ENCODE data around the gene IFI35. TPM values are rescaled to one million over a fixed set of nuclear protein-coding genes. Genes with fewer than 3 reads are reported as not detected.

The IFI35 gene
- total and polyA plus RNA-seq, 9 of the 15 experiments (the other 6 are each of a cell fraction or from before 2014, with no cell fraction given): 4.4 to 13.1 (median 10.2) TPM

DNA sequence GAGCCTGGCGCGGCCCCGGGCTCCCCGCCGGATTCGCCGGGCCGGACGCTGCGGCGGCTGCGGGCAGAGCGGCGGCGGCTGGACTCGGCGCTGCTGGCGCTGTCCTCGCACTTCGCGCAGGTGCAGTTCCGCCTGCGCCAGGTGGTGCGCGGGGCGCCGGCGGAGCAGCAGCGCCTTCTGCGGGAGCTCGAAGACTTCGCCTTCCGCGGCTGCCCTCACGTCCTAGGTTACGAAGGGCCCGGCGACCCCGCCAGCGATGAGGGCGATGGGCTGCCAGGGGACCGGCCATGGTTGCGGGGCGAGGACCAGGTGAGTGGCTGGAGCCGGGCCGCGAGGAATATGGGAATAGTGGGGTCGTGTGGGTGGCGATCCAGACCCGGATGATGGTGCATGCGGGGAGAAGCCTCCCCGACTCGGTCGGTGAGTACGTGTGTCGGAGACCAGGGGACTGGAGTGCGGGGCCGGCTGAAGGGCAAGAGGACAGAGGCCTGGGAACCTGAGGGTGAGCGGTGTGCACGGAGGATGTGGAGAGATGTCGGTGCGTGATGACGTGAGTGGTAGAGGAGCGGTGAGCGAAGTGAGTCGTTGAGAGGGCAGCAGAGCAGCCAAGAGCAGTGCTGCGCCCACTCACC lies 25.7 kb upstream of the IFI35 start (continued):
- TF ChIP-seq, protein P1, sequence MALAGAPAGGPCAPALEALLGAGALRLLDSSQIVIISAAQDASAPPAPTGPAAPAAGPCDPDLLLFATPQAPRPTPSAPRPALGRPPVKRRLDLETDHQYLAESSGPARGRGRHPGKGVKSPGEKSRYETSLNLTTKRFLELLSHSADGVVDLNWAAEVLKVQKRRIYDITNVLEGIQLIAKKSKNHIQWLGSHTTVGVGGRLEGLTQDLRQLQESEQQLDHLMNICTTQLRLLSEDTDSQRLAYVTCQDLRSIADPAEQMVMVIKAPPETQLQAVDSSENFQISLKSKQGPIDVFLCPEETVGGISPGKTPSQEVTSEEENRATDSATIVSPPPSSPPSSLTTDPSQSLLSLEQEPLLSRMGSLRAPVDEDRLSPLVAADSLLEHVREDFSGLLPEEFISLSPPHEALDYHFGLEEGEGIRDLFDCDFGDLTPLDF (CRISPR knock-in tag; IDR thresholded peaks at IDR 0.05): 0 out of 2 replicates have a peak, but pooled peaks have one; percentile 41
- TF ChIP-seq TARDBP (IDR thresholded peaks at IDR 0.05): no peak
- TF ChIP-seq CBX1 (IDR thresholded peaks at IDR 0.05; ENCODE audit: low read depth): 0 out of 2 replicates have a peak, but pooled peaks have one; percentile 7
- peak; percentile 98 for TF ChIP-seq L3MBTL2 (IDR thresholded peaks at IDR 0.05)
- TF ChIP-seq XRCC3 (IDR thresholded peaks at IDR 0.05): no peak
- TF ChIP-seq, protein P2, sequence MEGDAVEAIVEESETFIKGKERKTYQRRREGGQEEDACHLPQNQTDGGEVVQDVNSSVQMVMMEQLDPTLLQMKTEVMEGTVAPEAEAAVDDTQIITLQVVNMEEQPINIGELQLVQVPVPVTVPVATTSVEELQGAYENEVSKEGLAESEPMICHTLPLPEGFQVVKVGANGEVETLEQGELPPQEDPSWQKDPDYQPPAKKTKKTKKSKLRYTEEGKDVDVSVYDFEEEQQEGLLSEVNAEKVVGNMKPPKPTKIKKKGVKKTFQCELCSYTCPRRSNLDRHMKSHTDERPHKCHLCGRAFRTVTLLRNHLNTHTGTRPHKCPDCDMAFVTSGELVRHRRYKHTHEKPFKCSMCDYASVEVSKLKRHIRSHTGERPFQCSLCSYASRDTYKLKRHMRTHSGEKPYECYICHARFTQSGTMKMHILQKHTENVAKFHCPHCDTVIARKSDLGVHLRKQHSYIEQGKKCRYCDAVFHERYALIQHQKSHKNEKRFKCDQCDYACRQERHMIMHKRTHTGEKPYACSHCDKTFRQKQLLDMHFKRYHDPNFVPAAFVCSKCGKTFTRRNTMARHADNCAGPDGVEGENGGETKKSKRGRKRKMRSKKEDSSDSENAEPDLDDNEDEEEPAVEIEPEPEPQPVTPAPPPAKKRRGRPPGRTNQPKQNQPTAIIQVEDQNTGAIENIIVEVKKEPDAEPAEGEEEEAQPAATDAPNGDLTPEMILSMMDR (IDR thresholded peaks at IDR 0.05 in 2 of 3, conservative IDR thresholded peaks at IDR 0.05 in 1 of 3; ENCODE audit: insufficient read depth in 2 of 3, low read depth in 1 of 3, low read length in 3 of 3): peak; percentile 27 to 78 (median 51); a peak in 4 of 6 replicates
- TF ChIP-seq, protein P3, sequence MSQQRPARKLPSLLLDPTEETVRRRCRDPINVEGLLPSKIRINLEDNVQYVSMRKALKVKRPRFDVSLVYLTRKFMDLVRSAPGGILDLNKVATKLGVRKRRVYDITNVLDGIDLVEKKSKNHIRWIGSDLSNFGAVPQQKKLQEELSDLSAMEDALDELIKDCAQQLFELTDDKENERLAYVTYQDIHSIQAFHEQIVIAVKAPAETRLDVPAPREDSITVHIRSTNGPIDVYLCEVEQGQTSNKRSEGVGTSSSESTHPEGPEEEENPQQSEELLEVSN (IDR thresholded peaks at IDR 0.05; ENCODE audit: borderline replicate concordance in 1 of 2, extremely low read depth in 1 of 2, insufficient read depth in 1 of 2, insufficient read length in 1 of 2, low read depth in 1 of 2, low read length in 1 of 2, poor library complexity in 1 of 2, severe bottlenecking in 1 of 2): peak; percentile 85 to 98
- no peak for TF ChIP-seq ZNF79 (CRISPR knock-in tag; IDR thresholded peaks at IDR 0.05; ENCODE audit: low read depth)
- peak; percentile 73 for TF ChIP-seq RBFOX2 (IDR thresholded peaks at IDR 0.05; ENCODE audit: low read depth, low read length)
- TF ChIP-seq ZFP1 (CRISPR knock-in tag; IDR thresholded peaks at IDR 0.05): no peak
- TF ChIP-seq C11orf30 (IDR thresholded peaks at IDR 0.05; ENCODE audit: low read depth): peak; percentile 12; the same call in 1 of the 2 replicates
- TF ChIP-seq MTA3 (IDR thresholded peaks at IDR 0.05; ENCODE audit: borderline replicate concordance): peak; percentile 21; the same call in 1 of the 2 replicates
- no peak for TF ChIP-seq TFAM (CRISPR knock-in tag; conservative IDR thresholded peaks at IDR 0.05)
- TF ChIP-seq ZNF253 (CRISPR knock-in tag; conservative IDR thresholded peaks at IDR 0.05): no peak
- no peak for TF ChIP-seq CHCHD3 (CRISPR knock-in tag; IDR thresholded peaks at IDR 0.05)
- TF ChIP-seq ARNT (IDR thresholded peaks at IDR 0.05): no peak
- TF ChIP-seq, protein P4, sequence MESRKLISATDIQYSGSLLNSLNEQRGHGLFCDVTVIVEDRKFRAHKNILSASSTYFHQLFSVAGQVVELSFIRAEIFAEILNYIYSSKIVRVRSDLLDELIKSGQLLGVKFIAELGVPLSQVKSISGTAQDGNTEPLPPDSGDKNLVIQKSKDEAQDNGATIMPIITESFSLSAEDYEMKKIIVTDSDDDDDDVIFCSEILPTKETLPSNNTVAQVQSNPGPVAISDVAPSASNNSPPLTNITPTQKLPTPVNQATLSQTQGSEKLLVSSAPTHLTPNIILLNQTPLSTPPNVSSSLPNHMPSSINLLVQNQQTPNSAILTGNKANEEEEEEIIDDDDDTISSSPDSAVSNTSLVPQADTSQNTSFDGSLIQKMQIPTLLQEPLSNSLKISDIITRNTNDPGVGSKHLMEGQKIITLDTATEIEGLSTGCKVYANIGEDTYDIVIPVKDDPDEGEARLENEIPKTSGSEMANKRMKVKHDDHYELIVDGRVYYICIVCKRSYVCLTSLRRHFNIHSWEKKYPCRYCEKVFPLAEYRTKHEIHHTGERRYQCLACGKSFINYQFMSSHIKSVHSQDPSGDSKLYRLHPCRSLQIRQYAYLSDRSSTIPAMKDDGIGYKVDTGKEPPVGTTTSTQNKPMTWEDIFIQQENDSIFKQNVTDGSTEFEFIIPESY (CRISPR knock-in tag; IDR thresholded peaks at IDR 0.05): peak; percentile 64; the same call in 1 of the 2 replicates
- TF ChIP-seq LARP7 (IDR thresholded peaks at IDR 0.05): peak; percentile 63; the same call in 1 of the 2 replicates
